MCF 10A (cell line): ENCODE data around the gene TPBGL. TPM values are rescaled to one million over a fixed set of nuclear protein-coding genes. Genes with fewer than 3 reads are reported as not detected.

ENCODE experiments used
- BruUV-seq: library from RNA; stranded (reverse); fragments of 400-500 nt; replicated peaks from 2 replicates; lab custom pipeline; 2021; lab: Mats Ljungman, UMichigan
- CTCF ChIA-PET: fragments of 300-600 bp; sonication (Branson Sonifier 250); formaldehyde crosslinking; extraction: SDS; loops from one replicate; lab custom pipeline; 2021; ENCODE audit warnings: antibody characterized with exemption, inconsistent platforms; lab: Yijun Ruan, JAX
- POLR2A ChIA-PET: fragments of 300-600, 350-650 bp; sonication (Branson Sonifier 250); formaldehyde crosslinking; extraction: SDS; loops from one replicate; lab custom pipeline; 2020; ENCODE audit warnings: antibody characterized with exemption, inconsistent platforms; lab: Yijun Ruan, JAX
- DNase-seq: peaks from one replicate; pipeline ENCODE4 v3.0.0-alpha.2; 2018; ENCODE audit not compliant: unreplicated experiment
- H3K27ac Mint-ChIP-seq: one replicate; pipeline ENCODE4 v1.8.0; 2022; ENCODE audit warnings: mild to moderate bottlenecking, low read depth, mixed read lengths; ENCODE audit not compliant: unreplicated experiment
- H3K27me3 Mint-ChIP-seq: one replicate; pipeline ENCODE4 v1.8.0; 2022; ENCODE audit warnings: mixed read lengths; ENCODE audit not compliant: insufficient read depth, unreplicated experiment
- H3K36me3 Mint-ChIP-seq: one replicate; pipeline ENCODE4 v1.8.0; 2022; ENCODE audit warnings: mild to moderate bottlenecking, moderate library complexity, mixed read lengths; ENCODE audit not compliant: insufficient read depth, unreplicated experiment
- H3K4me1 Mint-ChIP-seq: one replicate; pipeline ENCODE4 v1.8.0; 2022; ENCODE audit warnings: mixed read lengths; ENCODE audit not compliant: insufficient read depth, unreplicated experiment
- H3K4me3 Mint-ChIP-seq: one replicate; pipeline ENCODE4 v1.8.0; 2022; ENCODE audit warnings: mild to moderate bottlenecking, moderate library complexity, mixed read lengths; ENCODE audit not compliant: unreplicated experiment
- H3K9me3 Mint-ChIP-seq: one replicate; pipeline ENCODE4 v1.8.0; 2022; ENCODE audit warnings: mixed read lengths; ENCODE audit not compliant: unreplicated experiment
- CTCF ChIP-seq: fragments of 200-600 bp; IDR thresholded peaks from one replicate; pipeline ENCODE4 v1.8.0; 2022; ENCODE audit warnings: antibody characterized with exemption, mild to moderate bottlenecking; ENCODE audit not compliant: unreplicated experiment
- intact Hi-C: fragments of 100-400 bp; cut with micrococcal nuclease; formaldehyde crosslinking; loops from 2 replicates; pipeline ENCODE4 v1.14.1; 2022
- total RNA-seq: library from RNA; stranded (reverse); gene quantifications from 2 replicates; pipeline ENCODE4 v1.2.3, GENCODE V29; 2022

The TPBGL gene
- total RNA-seq, 1 experiment from 2014 or later = not detected

- DNase-seq = no peak
- BruUV-seq = no TSS peak
- ChIA-PET POLR2A (interaction anchor here (0.5 kb wide), 1 partner anchor 90 kb away, joined by 3 read pairs; no protein-coding TSS in a partner anchor), CTCF (interaction anchor here (0.6 to 12.5 kb wide), 8 partner anchors 10 to 276 kb away, joined by 3 to 251 read pairs (median 3); no protein-coding TSS in a partner anchor)
- H3K9me3 Mint-ChIP-seq = no peaks in the 10 kb centered on the region
- intact Hi-C loops = no loop called here
- H3K36me3 Mint-ChIP-seq = no peaks in the 10 kb centered on the region
- no peaks in the 10 kb centered on the region for H3K4me1 Mint-ChIP-seq
- H3K27ac Mint-ChIP-seq = no peak overlapping the region
- H3K4me3 Mint-ChIP-seq = no peak overlapping the region
- peaks cover 59% of the 10 kb centered on the region for H3K27me3 Mint-ChIP-seq
- no peak for TF ChIP-seq CTCF
These were observed 3.7 kb downstream of the TPBGL start for GRCh38 chr11:75244052-75244814.

- Mint-ChIP-seq H3K27me3 (peaks cover 71% of the 10 kb centered on the region), H3K4me3 (no peak overlapping the region), H3K36me3 (no peaks in the 10 kb centered on the region), H3K4me1 (no peaks in the 10 kb centered on the region), H3K9me3 (no peaks in the 10 kb centered on the region), H3K27ac (no peak overlapping the region)
- TF ChIP-seq CTCF = no peak
- BruUV-seq = no TSS peak
- DNase-seq = no peak
- POLR2A ChIA-PET = no interaction called here
- CTCF ChIA-PET = interaction anchor here (0.6 to 12.5 kb wide), 8 partner anchors 11 to 316 kb away, joined by 3 to 251 read pairs (median 4); no protein-coding TSS in a partner anchor
- intact Hi-C loops = no loop called here
These were observed 4.9 kb downstream of the TPBGL start for GRCh38 chr11:75245356-75246005.

GRCh38 chr11:75246006-75246670 is 5.6 kb downstream of the TPBGL start:
- BruUV-seq = no TSS peak
- no peaks in the 10 kb centered on the region for H3K9me3 Mint-ChIP-seq
- no peaks in the 10 kb centered on the region for H3K36me3 Mint-ChIP-seq
- peaks cover 78% of the 10 kb centered on the region for H3K27me3 Mint-ChIP-seq
- no peak for TF ChIP-seq CTCF
- no peak overlapping the region for H3K4me3 Mint-ChIP-seq
- ChIA-PET POLR2A (no interaction called here), CTCF (interaction anchor here (0.5 to 12.5 kb wide), 7 partner anchors 15 to 675 kb away, joined by 3 to 251 read pairs (median 3); no protein-coding TSS in a partner anchor)
- DNase-seq = no peak
- H3K4me1 Mint-ChIP-seq = no peaks in the 10 kb centered on the region
- intact Hi-C loops = no loop called here
- no peak overlapping the region for H3K27ac Mint-ChIP-seq
